ENCODE results near the gene KCNAB2. TPM values are rescaled to one million over a fixed set of nuclear protein-coding genes. Genes with fewer than 3 reads are reported as not detected.

The KCNAB2 gene
- total RNA-seq, 1 experiment from 2014 or later = 28.5 TPM

DNA sequence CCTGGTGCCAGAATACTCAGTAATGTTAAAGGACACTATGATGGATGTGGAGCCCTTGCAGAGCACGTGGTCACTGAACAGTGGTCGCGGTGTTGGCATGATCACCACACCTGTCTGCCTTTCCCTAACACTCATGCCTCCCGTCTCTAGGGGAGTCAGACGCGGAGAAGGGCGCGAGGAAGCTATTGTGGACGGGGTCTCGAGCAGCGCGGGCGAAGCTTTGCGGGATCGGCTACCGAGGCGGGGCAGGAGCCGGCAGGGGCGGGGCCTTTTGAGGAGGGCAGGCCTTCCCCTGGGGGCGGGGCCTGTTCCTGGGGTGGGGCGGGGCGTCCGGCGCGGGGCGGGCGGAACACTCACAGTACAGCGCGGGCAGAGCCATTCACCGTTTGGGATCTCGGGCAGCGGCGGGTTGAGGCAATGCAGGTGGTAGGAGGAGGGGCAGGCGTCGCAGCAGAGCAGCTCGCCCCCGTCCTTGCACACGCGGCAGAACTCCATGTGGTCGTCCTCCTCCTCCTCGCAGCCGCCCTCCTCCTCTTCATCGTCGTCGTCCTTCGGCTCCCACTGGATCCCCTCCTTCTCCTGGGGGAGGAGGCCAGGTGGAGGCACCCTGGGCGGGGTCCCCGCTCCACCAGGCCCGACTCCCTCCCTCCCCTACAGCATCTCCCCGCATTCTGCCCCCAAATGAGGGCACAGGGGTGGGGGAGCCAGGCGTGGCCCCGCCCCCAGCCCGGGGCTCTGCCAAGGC, 103.0 kb downstream of the KCNAB2 start:
- Histone ChIP-seq H3F3A (ENCODE audit: low read length, unreplicated experiment) (no peaks in the 10 kb centered on the region), H3K27me3 (ENCODE audit: low read length) (no peaks in the 10 kb centered on the region), H3K27ac (ENCODE audit: low read length) (no peak overlapping the region), H3K79me2 (ENCODE audit: low read length) (no peaks in the 10 kb centered on the region), H4K20me1 (ENCODE audit: low read length) (no peaks in the 10 kb centered on the region), H3K9me3 (ENCODE audit: low read length) (no peaks in the 10 kb centered on the region), H3K4me3 (ENCODE audit: low read length) (no peak overlapping the region), H3K4me2 (ENCODE audit: low read length) (no peak overlapping the region), H3K9ac (ENCODE audit: low read length) (no peak overlapping the region), H3K36me3 (ENCODE audit: low read depth, low read length) (no peaks in the 10 kb centered on the region), H3K4me1 (ENCODE audit: insufficient read depth, low read length) (peaks cover 16% of the 10 kb centered on the region), H3K9me2 (replicated peaks; ENCODE audit: low read length) (no peaks in the 10 kb centered on the region), H2AFZ (ENCODE audit: low read length) (no peak overlapping the region)
- no TSS peak for BruUV-seq (replicated peaks)
- ATAC-seq (peak; percentile 73), DNase-seq (peak; percentile 42)
- ChIA-PET POLR2A (ENCODE audit: unreplicated experiment) (no interaction called here), CTCF (no interaction called here)
- TF ChIP-seq EZH2phosphoT487 (IDR thresholded peaks at IDR 0.05; ENCODE audit: borderline replicate concordance, low read length) (no peak), EZH2 (IDR thresholded peaks at IDR 0.05; ENCODE audit: low read length, unreplicated experiment) (no peak)
- intact Hi-C loops (cut with micrococcal nuclease) = no loop called here

DNA sequence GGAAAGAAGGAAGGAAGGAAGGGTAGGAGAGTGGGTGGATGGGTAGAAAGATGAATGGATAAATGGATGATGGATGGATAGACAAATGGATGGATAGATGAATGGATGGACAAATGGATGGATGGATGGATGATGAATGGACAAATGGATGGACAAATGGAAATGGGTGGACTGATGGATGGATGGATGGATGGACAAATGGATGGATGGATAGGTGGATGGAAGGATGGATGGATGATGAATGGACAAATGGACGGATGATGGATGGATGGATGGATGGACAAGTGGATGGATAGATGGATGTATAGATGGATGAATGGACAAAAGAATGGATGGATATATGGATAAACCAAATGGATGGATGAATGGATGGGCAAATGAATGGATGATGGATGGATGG, 103.9 kb downstream of the KCNAB2 start:
- Histone ChIP-seq H3K4me1 (ENCODE audit: insufficient read depth, low read length) (peaks cover 11% of the 10 kb centered on the region), H3F3A (ENCODE audit: low read length, unreplicated experiment) (no peaks in the 10 kb centered on the region), H3K9me2 (replicated peaks; ENCODE audit: low read length) (no peaks in the 10 kb centered on the region), H3K9ac (ENCODE audit: low read length) (no peak overlapping the region), H2AFZ (ENCODE audit: low read length) (no peak overlapping the region), H3K9me3 (ENCODE audit: low read length) (no peaks in the 10 kb centered on the region), H3K27me3 (ENCODE audit: low read length) (no peaks in the 10 kb centered on the region), H3K79me2 (ENCODE audit: low read length) (no peaks in the 10 kb centered on the region), H3K27ac (ENCODE audit: low read length) (no peak overlapping the region), H3K36me3 (ENCODE audit: low read depth, low read length) (no peaks in the 10 kb centered on the region), H3K4me2 (ENCODE audit: low read length) (no peak overlapping the region), H4K20me1 (ENCODE audit: low read length) (no peaks in the 10 kb centered on the region), H3K4me3 (ENCODE audit: low read length) (no peak overlapping the region)
- POLR2A ChIA-PET (ENCODE audit: unreplicated experiment) = no interaction called here
- no peak for ATAC-seq
- CTCF ChIA-PET = no interaction called here
- intact Hi-C loops (cut with micrococcal nuclease) = no loop called here
- TF ChIP-seq EZH2phosphoT487 (IDR thresholded peaks at IDR 0.05; ENCODE audit: borderline replicate concordance, low read length) = no peak
- TF ChIP-seq, protein P1, sequence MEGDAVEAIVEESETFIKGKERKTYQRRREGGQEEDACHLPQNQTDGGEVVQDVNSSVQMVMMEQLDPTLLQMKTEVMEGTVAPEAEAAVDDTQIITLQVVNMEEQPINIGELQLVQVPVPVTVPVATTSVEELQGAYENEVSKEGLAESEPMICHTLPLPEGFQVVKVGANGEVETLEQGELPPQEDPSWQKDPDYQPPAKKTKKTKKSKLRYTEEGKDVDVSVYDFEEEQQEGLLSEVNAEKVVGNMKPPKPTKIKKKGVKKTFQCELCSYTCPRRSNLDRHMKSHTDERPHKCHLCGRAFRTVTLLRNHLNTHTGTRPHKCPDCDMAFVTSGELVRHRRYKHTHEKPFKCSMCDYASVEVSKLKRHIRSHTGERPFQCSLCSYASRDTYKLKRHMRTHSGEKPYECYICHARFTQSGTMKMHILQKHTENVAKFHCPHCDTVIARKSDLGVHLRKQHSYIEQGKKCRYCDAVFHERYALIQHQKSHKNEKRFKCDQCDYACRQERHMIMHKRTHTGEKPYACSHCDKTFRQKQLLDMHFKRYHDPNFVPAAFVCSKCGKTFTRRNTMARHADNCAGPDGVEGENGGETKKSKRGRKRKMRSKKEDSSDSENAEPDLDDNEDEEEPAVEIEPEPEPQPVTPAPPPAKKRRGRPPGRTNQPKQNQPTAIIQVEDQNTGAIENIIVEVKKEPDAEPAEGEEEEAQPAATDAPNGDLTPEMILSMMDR (conservative IDR thresholded peaks at IDR 0.05; ENCODE audit: low read depth, low read length) = no peak
- no peak for TF ChIP-seq EZH2 (IDR thresholded peaks at IDR 0.05; ENCODE audit: low read length, unreplicated experiment)
- no peak for DNase-seq
- BruUV-seq (replicated peaks) = no TSS peak

- no peak for DNase-seq
- no peaks in the 10 kb centered on the region for H3K27me3 ChIP-seq (ENCODE audit: low read length)
- H3K4me1 ChIP-seq (ENCODE audit: insufficient read depth, low read length) = peaks cover 11% of the 10 kb centered on the region
- CTCF ChIA-PET = no interaction called here
- H3K4me3 ChIP-seq (ENCODE audit: low read length) = no peak overlapping the region
- no peaks in the 10 kb centered on the region for H3F3A ChIP-seq (ENCODE audit: low read length, unreplicated experiment)
- H3K27ac ChIP-seq (ENCODE audit: low read length) = no peak overlapping the region
- H3K79me2 ChIP-seq (ENCODE audit: low read length) = no peaks in the 10 kb centered on the region
- H3K9ac ChIP-seq (ENCODE audit: low read length) = no peak overlapping the region
- POLR2A ChIA-PET (ENCODE audit: unreplicated experiment) = no interaction called here
- no peak overlapping the region for H3K4me2 ChIP-seq (ENCODE audit: low read length)
- no peak overlapping the region for H2AFZ ChIP-seq (ENCODE audit: low read length)
- BruUV-seq (replicated peaks) = no TSS peak
- H4K20me1 ChIP-seq (ENCODE audit: low read length) = no peaks in the 10 kb centered on the region
- no peaks in the 10 kb centered on the region for H3K9me3 ChIP-seq (ENCODE audit: low read length)
- no peaks in the 10 kb centered on the region for H3K9me2 ChIP-seq (replicated peaks; ENCODE audit: low read length)
- no peaks in the 10 kb centered on the region for H3K36me3 ChIP-seq (ENCODE audit: low read depth, low read length)
- ATAC-seq = no peak
- intact Hi-C loops (cut with micrococcal nuclease) = no loop called here
- TF ChIP-seq, protein P1 (conservative IDR thresholded peaks at IDR 0.05; ENCODE audit: low read depth, low read length) = no peak
- TF ChIP-seq EZH2 (IDR thresholded peaks at IDR 0.05; ENCODE audit: low read length, unreplicated experiment) = no peak
- TF ChIP-seq EZH2phosphoT487 (IDR thresholded peaks at IDR 0.05; ENCODE audit: borderline replicate concordance, low read length) = no peak
Observed at GRCh38 chr1:6150006-6150938, 104.6 kb downstream of the KCNAB2 start.

Other genes with a start within 250 kb of the KCNAB2 start
- gene NPHP4, start 53.5 kb upstream of the KCNAB2 start, total RNA-seq (2014; rRNA removed) = 18.8 and 23.8 TPM in 2 replicates
- gene CHD5, start 134.4 kb downstream of the KCNAB2 start, total RNA-seq (2014; rRNA removed) = 0.55 and 2.8 TPM in 2 replicates
- gene RPL22, start 153.7 kb downstream of the KCNAB2 start, total RNA-seq (2014; rRNA removed) = 283 and 297 TPM in 2 replicates
- 95.4 and 128 TPM in 2 replicates for gene RNF207, start 160.2 kb downstream of the KCNAB2 start, total RNA-seq (2014; rRNA removed)
- 210 and 215 TPM in 2 replicates for gene ICMT, start 190.1 kb downstream of the KCNAB2 start, total RNA-seq (2014; rRNA removed)
- gene HES3, start 198.3 kb downstream of the KCNAB2 start, total RNA-seq (2014; rRNA removed) = not detected in 2 replicates
- gene GPR153, start 215.2 kb downstream of the KCNAB2 start, total RNA-seq (2014; rRNA removed) = 98.7 and 113 TPM in 2 replicates